ENCODE results near the gene CHD8. TPM values are rescaled to one million over a fixed set of nuclear protein-coding genes. Genes with fewer than 3 reads are reported as not detected.

The CHD8 gene
- total and polyA plus RNA-seq, 2 of the 4 experiments (the other 2 are of a cell fraction) = 32.1 to 55.0 TPM

- no peak overlapping the region for H3K56ac ChIP-seq (ENCODE audit: extremely low read depth, insufficient read depth, low read length)
- in situ Hi-C loops (cut with MboI; ENCODE audit: low sequenced_read_pairs) = loop anchor here (5.0 kb wide), 1 partner anchor 53 kb away; no protein-coding TSS in a partner anchor
- TF ChIP-seq RAD21 (IDR thresholded peaks at IDR 0.05; ENCODE audit: low read length) (peak; percentile 46), SMC3 (IDR thresholded peaks at IDR 0.05; ENCODE audit: low read depth, low read length) (peak; percentile 60), MAZ (IDR thresholded peaks at IDR 0.05; ENCODE audit: borderline replicate concordance, low read depth, low read length) (no peak)
- TF ChIP-seq, protein P1, sequence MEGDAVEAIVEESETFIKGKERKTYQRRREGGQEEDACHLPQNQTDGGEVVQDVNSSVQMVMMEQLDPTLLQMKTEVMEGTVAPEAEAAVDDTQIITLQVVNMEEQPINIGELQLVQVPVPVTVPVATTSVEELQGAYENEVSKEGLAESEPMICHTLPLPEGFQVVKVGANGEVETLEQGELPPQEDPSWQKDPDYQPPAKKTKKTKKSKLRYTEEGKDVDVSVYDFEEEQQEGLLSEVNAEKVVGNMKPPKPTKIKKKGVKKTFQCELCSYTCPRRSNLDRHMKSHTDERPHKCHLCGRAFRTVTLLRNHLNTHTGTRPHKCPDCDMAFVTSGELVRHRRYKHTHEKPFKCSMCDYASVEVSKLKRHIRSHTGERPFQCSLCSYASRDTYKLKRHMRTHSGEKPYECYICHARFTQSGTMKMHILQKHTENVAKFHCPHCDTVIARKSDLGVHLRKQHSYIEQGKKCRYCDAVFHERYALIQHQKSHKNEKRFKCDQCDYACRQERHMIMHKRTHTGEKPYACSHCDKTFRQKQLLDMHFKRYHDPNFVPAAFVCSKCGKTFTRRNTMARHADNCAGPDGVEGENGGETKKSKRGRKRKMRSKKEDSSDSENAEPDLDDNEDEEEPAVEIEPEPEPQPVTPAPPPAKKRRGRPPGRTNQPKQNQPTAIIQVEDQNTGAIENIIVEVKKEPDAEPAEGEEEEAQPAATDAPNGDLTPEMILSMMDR (conservative IDR thresholded peaks at IDR 0.05; ENCODE audit: low read depth, low read length) = peak; percentile 49
- H3K4ac ChIP-seq (ENCODE audit: low read depth, low read length) = no peak overlapping the region
- H3K14ac ChIP-seq (replicated peaks; ENCODE audit: low read depth, low read length) = no peak overlapping the region
- no peaks in the 10 kb centered on the region for H4K20me1 ChIP-seq (ENCODE audit: insufficient read depth, low read length)
- no peak overlapping the region for H2BK15ac ChIP-seq (ENCODE audit: low read depth, low read length)
- peaks cover 14 to 19% of the 10 kb centered on the region in 2 experiments for H3K79me1 ChIP-seq (ENCODE audit: low read depth in 1 of 2, low read length in 2 of 2)
- H4K5ac ChIP-seq (ENCODE audit: low read depth, low read length) = no peak overlapping the region
- CTCF ChIA-PET = interaction anchor here (0.6 to 1.7 kb wide), 11 partner anchors 11 to 224 kb away, joined by 3 to 10 read pairs (median 3); partner anchors contain the start of genes CHD8, METTL3, RAB2B and SALL2
- ATAC-seq (ENCODE audit: low read depth) = peak; percentile 41; the same call in 1 of the 2 replicates
- H3K27me3 ChIP-seq (ENCODE audit: control insufficient read depth, insufficient read depth, low read length) = no peaks in the 10 kb centered on the region
- dilution Hi-C loops (cut with HindIII; ENCODE audit: low sequenced_read_pairs, unreplicated experiment) = no loop called here
- no peak overlapping the region for H2AK9ac ChIP-seq (replicated peaks; ENCODE audit: low read depth, low read length, poor library complexity)
- no peak overlapping the region for H2AK5ac ChIP-seq (ENCODE audit: low read depth, low read length)
- no peak overlapping the region for H3K4me3 ChIP-seq (ENCODE audit: insufficient read depth, low read depth, low read length)
- H3K4me2 ChIP-seq (ENCODE audit: low read depth, low read length) = no peak overlapping the region
- H3K9ac ChIP-seq (ENCODE audit: low read depth, low read length) = no peak overlapping the region
- no peak overlapping the region for H3K23ac ChIP-seq (ENCODE audit: low read depth, low read length)
- WGBS, 2 experiments (ENCODE audit: extremely low coverage in 2 of 2, insufficient read length in 1 of 2) = no CpG with 5 or more reads among the region's 5 CpGs
- no TSS peak for BruUV-seq (replicated peaks)
- no peak overlapping the region for H4K8ac ChIP-seq (ENCODE audit: low read depth in 2 of 2, low read length in 2 of 2)
- H2BK20ac ChIP-seq (ENCODE audit: low read depth, low read length) = no peak overlapping the region
- no peak overlapping the region for H2BK5ac ChIP-seq (ENCODE audit: low read depth, low read length, poor library complexity, severe bottlenecking)
- H3K4me1 ChIP-seq (ENCODE audit: control insufficient read depth, insufficient read depth, low read length) = peaks cover 6% of the 10 kb centered on the region
- H3K9me1 ChIP-seq (ENCODE audit: insufficient read depth, low read length) = peaks cover 9% of the 10 kb centered on the region
- no peak overlapping the region for H2BK120ac ChIP-seq (ENCODE audit: low read depth, low read length)
- peaks cover 52% of the 10 kb centered on the region for H3K36me3 ChIP-seq (ENCODE audit: control insufficient read depth, insufficient read depth, low read length)
- peak overlapping the region; percentile 33; the same call in 1 of the 2 replicates for H3K27ac ChIP-seq (ENCODE audit: insufficient read depth, low read length)
- no peak overlapping the region for H2AFZ ChIP-seq (replicated peaks; ENCODE audit: low read length, poor library complexity)
- intact Hi-C loops (cut with micrococcal nuclease) = loop anchor here (1.0 kb wide), 1 partner anchor 58 kb away; no protein-coding TSS in a partner anchor
- no peak overlapping the region for H3K18ac ChIP-seq (ENCODE audit: low read depth, low read length)
- H3K9me3 ChIP-seq (ENCODE audit: control insufficient read depth, insufficient read depth, low read length) = no peaks in the 10 kb centered on the region
- POLR2A ChIA-PET (ENCODE audit: unreplicated experiment) = interaction anchor here (0.7 kb wide), 1 partner anchor 56 kb away, joined by 3 read pairs; no protein-coding TSS in a partner anchor
- no peak overlapping the region for H4K91ac ChIP-seq (ENCODE audit: insufficient read depth, low read depth, low read length)
- DNase-seq = peak; percentile 73
Observed at GRCh38 chr14:21498540-21499526, 42.9 kb upstream of the CHD8 start.

All from IMR-90 (cell line).